Colonic mucosa (tissue), 4 donors: ENCODE measurements around the gene RPL14. TPM values are rescaled to one million over a fixed set of nuclear protein-coding genes. Genes with fewer than 3 reads are reported as not detected.

Experiments used
- DNase-seq: peaks from one replicate; pipeline ENCODE4 v3.0.0-alpha.2; 2020
- H3K27ac ChIP-seq: fragments of 200-600 bp; one replicate; pipeline ENCODE4 v1.8.0; 2021
- H3K27me3 ChIP-seq: fragments of 200-600 bp; one replicate; pipeline ENCODE4 v1.8.0; 2021
- H3K36me3 ChIP-seq: fragments of 200-600 bp; one replicate; pipeline ENCODE4 v1.8.0; 2021
- H3K4me1 ChIP-seq: fragments of 200-600 bp; one replicate; pipeline ENCODE4 v1.8.0; 2021; ENCODE audit warnings: mild to moderate bottlenecking
- H3K4me3 ChIP-seq: fragments of 200-600 bp; one replicate; pipeline ENCODE4 v1.8.0; 2021
- H3K9ac ChIP-seq, 2 donors: one replicate each; pipeline ENCODE4 v1.7.0; 2013; ENCODE audit warnings: control low read depth in 2 of 2, low read depth in 2 of 2, low read length in 2 of 2
- H3K9me3 ChIP-seq: fragments of 200-600 bp; one replicate; pipeline ENCODE4 v1.8.0; 2021
- CTCF ChIP-seq: fragments of 200-600 bp; IDR thresholded peaks from one replicate; pipeline ENCODE4 v1.8.0; 2022; ENCODE audit warnings: antibody characterized with exemption, mild to moderate bottlenecking
- intact Hi-C: fragments of 100-400 bp; cut with DNase I; formaldehyde crosslinking; loops from one replicate; pipeline ENCODE4 v1.14.1; 2022
- total RNA-seq, 2 donors: library from RNA; stranded (reverse); fragmentation: NEBNext Ultra II Directional in 1 of 2; extraction: Animal tissue kit (Norgen Biotek cat#: 25700) in 1 of 2; gene quantifications; one replicate each; pipeline ENCODE4 v1.2.1, GENCODE V29; 2021
- donor health status: healthy.
- donor health status: DM: no; HTN: no; CAD: no.
- donor health status: DM: no; HTN: no; CAD: no.

RPL14 gene
- total RNA-seq, result 1,000 to 10,000 TPM; 1,699 to 1,906 TPM

GRCh38 chr3:40456940-40457823 is at the start of gene RPL14:
Gene RPL14, plus strand, starts transcription at chr3:40457339. Its CDS starts 133 bp downstream, at chr3:40457472.
- TF ChIP-seq CTCF, result no peak
- H3K4me1 ChIP-seq, result peaks cover 8% of the 10 kb centered on the region
- intact Hi-C loops, result loop anchor here (10.0 kb wide), 1 partner anchor 68 kb away; the partner anchor contains the start of gene ZNF621

GRCh38 chr3:40407611-40408010 is 49.5 kb upstream of the RPL14 start:
- H3K36me3 ChIP-seq, result no peaks in the 10 kb centered on the region
- intact Hi-C loops, result no loop called here
- no peak overlapping the region for H3K4me3 ChIP-seq
- no peak overlapping the region for H3K9ac ChIP-seq
- H3K27me3 ChIP-seq, result no peaks in the 10 kb centered on the region
- no peaks in the 10 kb centered on the region for H3K4me1 ChIP-seq
- H3K27ac ChIP-seq, result no peak overlapping the region
- TF ChIP-seq CTCF, result no peak
- DNase-seq, result no peak
- no peaks in the 10 kb centered on the region for H3K9me3 ChIP-seq

More at GRCh38 chr3:40456940-40457823, at the start of gene RPL14:
- Histone ChIP-seq H3K9ac (peak within 1 kb of the TSS; percentile 94 to 97), H3K4me3 (peak within 1 kb of the TSS; percentile 94), H3K27me3 (no peaks in the 10 kb centered on the region), H3K36me3 (peaks cover 11% of the 10 kb centered on the region), H3K27ac (peak within 1 kb of the TSS; percentile 75), H3K9me3 (no peaks in the 10 kb centered on the region)
- DNase-seq, result peak; percentile 96

GRCh38 chr3:40414270-40414669 is 42.9 kb upstream of the RPL14 start:
- H3K27ac ChIP-seq, result no peak overlapping the region
- H3K27me3 ChIP-seq, result no peaks in the 10 kb centered on the region
- no peak overlapping the region for H3K4me3 ChIP-seq
- no peaks in the 10 kb centered on the region for H3K36me3 ChIP-seq
- no peak for DNase-seq
- no peak for TF ChIP-seq CTCF
- no peak overlapping the region for H3K9ac ChIP-seq
- intact Hi-C loops, result no loop called here
- no peaks in the 10 kb centered on the region for H3K9me3 ChIP-seq
- no peaks in the 10 kb centered on the region for H3K4me1 ChIP-seq

GRCh38 chr3:40417845-40418543 is 39.1 kb upstream of the RPL14 start:
- Histone ChIP-seq H3K36me3 (no peaks in the 10 kb centered on the region), H3K9ac (no peak overlapping the region), H3K27ac (peak overlapping the region; percentile 13), H3K9me3 (no peaks in the 10 kb centered on the region), H3K27me3 (no peaks in the 10 kb centered on the region), H3K4me3 (no peak overlapping the region), H3K4me1 (no peaks in the 10 kb centered on the region)
- peak; percentile 28 for DNase-seq
- TF ChIP-seq CTCF, result no peak
- intact Hi-C loops, result no loop called here

GRCh38 chr3:40422861-40423260 is 34.3 kb upstream of the RPL14 start:
- no peaks in the 10 kb centered on the region for H3K9me3 ChIP-seq
- H3K27ac ChIP-seq, result no peak overlapping the region
- H3K9ac ChIP-seq, result no peak overlapping the region
- H3K27me3 ChIP-seq, result no peaks in the 10 kb centered on the region
- H3K4me1 ChIP-seq, result no peaks in the 10 kb centered on the region
- intact Hi-C loops, result no loop called here
- no peak overlapping the region for H3K4me3 ChIP-seq
- no peak for TF ChIP-seq CTCF
- no peak for DNase-seq
- no peaks in the 10 kb centered on the region for H3K36me3 ChIP-seq
